Panc1 (cell line): ENCODE data around the gene CYP39A1.

Source experiments
- CTCF ChIP-seq: fragments of 450-650 bp; IDR thresholded peaks from 2 replicates; pipeline ENCODE4 v1.5.1; 2017; ENCODE audit warnings: mild to moderate bottlenecking
- POLR2AphosphoS5 ChIP-seq: IDR thresholded peaks from 2 replicates; pipeline ENCODE4 v1.6.1; 2012; ENCODE audit warnings: mild to moderate bottlenecking, low read depth, low read length, moderate library complexity
- REST ChIP-seq, 2 experiments: IDR thresholded peaks; 2 replicates each; pipeline ENCODE4 v1.6.1; 2011 to 2012; ENCODE audit warnings: low read depth in 2 of 2, control low read depth in 1 of 2, low read length in 1 of 2, mild to moderate bottlenecking in 1 of 2, moderate library complexity in 1 of 2; ENCODE audit not compliant: insufficient read depth in 1 of 2
- SIN3A ChIP-seq: IDR thresholded peaks from 2 replicates; pipeline ENCODE4 v1.6.1; 2012; ENCODE audit warnings: low read depth, mild to moderate bottlenecking, low read length, moderate library complexity, borderline replicate concordance; ENCODE audit not compliant: insufficient read depth
- TCF7L2 ChIP-seq: IDR thresholded peaks from 2 replicates; pipeline ENCODE4 v1.6.1; 2011; ENCODE audit warnings: mild to moderate bottlenecking, low read depth, low read length, inconsistent platforms

DNA sequence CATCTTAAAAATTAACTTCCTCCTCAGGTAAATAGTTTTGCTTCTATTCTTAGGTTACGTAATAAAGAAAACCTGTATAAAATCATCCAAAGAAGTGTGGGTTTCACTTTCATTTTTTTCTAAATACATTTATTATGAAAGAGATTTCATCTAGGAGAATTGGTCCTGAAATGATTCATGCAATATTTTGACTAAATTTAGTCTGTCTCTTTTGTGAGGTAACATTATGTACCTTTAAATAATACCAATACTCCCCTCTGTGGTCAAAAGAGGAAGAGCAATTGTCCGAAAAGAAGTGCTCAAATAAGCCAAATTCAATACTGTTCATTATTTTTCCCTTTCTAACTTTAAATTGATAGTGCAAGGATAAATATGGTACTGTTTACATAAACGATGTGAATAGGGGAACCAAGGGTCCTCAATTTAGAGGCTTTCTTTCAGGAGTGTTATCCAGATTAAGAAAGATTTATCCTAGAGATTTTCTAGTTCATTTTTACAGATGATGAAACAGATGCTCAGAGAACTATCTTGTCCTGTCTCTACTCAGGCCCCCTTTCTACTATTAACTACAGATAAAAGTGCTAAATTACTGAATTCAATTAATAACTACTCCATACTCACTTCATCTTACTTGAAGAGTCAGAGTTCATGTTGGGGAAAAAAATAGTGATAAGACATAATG lies 26.2 kb downstream of the CYP39A1 start:
- TF ChIP-seq CTCF (peak; percentile 67; the same call in 1 of the 2 replicates), REST (IDR thresholded peaks at IDR 0.05; ENCODE audit: insufficient read depth in 1 of 2, low read depth in 2 of 2, low read length in 1 of 2) (no peak), POLR2AphosphoS5 (no peak), TCF7L2 (no peak), SIN3A (no peak)
